PC-3 (cell line): ENCODE results near the gene CPO.

ENCODE experiments used
- EZH2 ChIP-seq: fragments of 300-600 bp; sonication (generic); IDR thresholded peaks from one replicate; pipeline ENCODE4 v1.6.1; 2017; ENCODE audit warnings: antibody characterized with exemption, mild to moderate bottlenecking, low read length; ENCODE audit not compliant: unreplicated experiment
- TF ChIP-seq, protein P1 (sequence below): fragments of 300-600 bp; sonication (generic); conservative IDR thresholded peaks from 2 replicates; pipeline ENCODE4 v1.5.1; 2017; ENCODE audit warnings: antibody characterized with exemption, low read depth, mild to moderate bottlenecking, low read length

- TF ChIP-seq, protein P1, sequence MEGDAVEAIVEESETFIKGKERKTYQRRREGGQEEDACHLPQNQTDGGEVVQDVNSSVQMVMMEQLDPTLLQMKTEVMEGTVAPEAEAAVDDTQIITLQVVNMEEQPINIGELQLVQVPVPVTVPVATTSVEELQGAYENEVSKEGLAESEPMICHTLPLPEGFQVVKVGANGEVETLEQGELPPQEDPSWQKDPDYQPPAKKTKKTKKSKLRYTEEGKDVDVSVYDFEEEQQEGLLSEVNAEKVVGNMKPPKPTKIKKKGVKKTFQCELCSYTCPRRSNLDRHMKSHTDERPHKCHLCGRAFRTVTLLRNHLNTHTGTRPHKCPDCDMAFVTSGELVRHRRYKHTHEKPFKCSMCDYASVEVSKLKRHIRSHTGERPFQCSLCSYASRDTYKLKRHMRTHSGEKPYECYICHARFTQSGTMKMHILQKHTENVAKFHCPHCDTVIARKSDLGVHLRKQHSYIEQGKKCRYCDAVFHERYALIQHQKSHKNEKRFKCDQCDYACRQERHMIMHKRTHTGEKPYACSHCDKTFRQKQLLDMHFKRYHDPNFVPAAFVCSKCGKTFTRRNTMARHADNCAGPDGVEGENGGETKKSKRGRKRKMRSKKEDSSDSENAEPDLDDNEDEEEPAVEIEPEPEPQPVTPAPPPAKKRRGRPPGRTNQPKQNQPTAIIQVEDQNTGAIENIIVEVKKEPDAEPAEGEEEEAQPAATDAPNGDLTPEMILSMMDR = no peak
- TF ChIP-seq EZH2 = no peak
Measured at GRCh38 chr2:206982360-206982955, 43.1 kb downstream of the CPO start.
